C4-2B (cell line): ENCODE data around the gene MYCBP2.

Experiments
- CTCF ChIP-seq: fragments of 450-650 bp; conservative IDR thresholded peaks from 2 replicates; pipeline ENCODE4 v1.5.1; 2017; ENCODE audit warnings: mild to moderate bottlenecking
- ZFX ChIP-seq: fragments of 450-650 bp; IDR thresholded peaks from 2 replicates; pipeline ENCODE4 v1.6.1; 2017

GRCh38 chr13:77343841-77344240, 16.9 kb upstream of the MYCBP2 start:
- no peak for TF ChIP-seq CTCF
- no peak for TF ChIP-seq ZFX
